ENCODE data around the gene ITK.
"Not testable (repeated sequence)": the region's sequence is repeated elsewhere in the genome, so short reads cannot be mapped to it uniquely, and the experiment has no call there.

ITK gene

DNA sequence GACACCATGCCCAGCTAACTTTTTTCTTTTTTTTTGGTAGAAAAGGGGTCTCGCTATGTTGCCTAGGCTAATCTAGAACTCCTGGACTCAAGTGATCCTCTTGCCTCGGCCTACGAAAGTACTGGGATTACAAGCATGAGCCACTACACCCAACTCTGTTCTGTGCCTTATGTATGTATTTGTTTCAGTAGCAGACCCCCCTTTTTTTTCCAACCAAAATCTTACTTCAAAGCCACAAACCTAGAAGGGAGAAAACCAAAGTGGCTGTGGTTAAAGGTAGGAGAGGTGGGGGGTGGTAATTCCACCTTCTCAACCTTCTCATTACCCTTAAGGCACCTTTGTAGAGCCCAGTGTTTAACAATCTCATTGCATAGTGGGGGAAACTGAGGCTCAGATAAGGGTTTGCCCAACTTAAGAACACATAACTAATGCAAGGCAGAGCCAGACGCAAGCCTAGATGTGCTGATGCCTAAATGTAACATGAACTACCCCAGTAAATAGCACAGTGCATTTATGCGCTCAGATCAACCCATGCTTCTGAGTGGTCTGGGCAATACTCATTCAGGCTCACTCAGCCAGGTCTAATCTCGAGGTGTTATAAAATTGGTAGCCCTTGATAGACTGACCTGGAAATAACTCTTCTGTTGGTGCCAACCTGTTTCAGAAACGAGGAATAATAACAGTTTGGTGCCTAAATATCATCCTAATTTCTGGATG is 33.0 kb downstream of the ITK start:
- DNase-seq: no peak

DNA sequence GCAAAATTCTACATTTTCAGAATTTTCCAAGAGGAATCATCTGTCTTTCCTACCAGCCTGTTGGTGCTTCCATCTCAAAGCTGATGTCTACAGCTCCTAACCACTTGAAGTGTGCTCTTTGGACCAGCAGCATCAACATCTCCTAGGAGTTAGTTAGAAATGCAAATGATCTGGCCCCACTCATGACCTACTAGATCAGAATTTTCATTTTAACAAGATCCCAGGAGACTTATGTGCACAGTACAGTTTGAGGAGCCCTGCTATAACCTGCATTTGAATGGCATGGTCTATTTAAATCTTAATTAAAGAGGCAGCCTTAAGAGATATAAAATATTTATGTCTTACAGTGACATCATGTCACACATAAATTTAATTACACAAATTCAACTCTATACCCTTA is 33.8 kb downstream of the ITK start:
- no peak for DNase-seq

DNA sequence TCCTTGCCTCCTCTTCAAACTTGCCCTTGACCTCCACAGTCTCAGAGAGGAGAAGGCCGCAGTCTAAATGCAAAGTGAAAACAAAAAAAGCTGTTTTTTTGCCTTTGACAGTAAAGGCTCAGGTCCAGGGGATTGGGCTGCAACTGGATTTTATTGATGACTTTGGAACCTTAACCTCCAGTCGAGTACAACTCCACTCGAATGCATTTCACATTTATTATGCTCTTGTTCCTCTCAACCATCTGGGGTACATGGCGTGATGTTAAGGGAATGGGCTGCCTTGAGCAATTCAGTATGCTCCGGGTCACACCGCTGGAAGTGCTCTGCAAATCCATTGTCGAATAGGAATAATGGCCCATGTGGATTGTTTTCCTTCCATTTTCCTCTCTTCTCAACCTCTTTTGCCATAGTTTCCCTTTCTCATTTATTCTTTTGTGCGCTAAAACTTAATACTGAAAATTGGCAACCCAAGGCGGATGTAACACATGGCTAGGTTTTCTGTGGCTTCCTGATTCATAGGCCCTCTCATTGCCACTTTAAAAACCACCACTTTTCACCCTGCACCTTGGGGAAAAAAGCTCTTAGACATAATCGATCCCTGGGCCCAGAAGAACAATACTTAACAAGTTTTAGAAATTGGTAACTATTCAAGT is 34.3 kb downstream of the ITK start:
- peak in 1 of 2 donors; percentile 62 for DNase-seq

DNA sequence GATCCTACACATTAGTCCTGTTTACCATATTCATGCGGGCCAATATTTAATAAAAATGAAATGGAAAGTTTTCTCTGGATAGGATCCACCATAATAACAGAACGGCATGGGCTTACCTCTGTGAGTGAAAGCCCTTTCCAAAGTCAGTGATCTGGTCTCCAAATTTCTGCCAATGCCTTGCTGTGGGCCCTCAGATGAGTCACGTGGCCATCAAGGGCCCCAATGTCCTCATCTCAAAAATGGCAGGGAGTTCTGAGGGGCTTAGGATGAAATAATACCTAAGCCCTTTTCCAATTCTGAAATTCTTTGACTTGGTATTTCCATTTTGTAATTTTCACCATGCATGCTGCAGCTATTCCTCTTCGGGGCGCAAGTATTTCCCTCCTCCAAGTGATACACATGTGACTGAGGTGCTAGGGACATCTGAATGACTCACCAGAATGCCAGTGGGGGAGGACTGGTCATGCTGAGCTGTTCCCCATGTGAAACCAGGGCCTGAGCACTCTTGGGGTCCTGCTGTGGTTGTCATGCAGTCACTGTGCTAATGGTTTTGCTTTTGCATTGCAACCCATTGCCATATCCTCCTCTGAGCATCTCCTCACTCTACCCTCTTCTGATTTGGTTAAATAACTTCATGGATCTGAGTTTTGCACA is 35.0 kb downstream of the ITK start:
- no peak for DNase-seq

DNA sequence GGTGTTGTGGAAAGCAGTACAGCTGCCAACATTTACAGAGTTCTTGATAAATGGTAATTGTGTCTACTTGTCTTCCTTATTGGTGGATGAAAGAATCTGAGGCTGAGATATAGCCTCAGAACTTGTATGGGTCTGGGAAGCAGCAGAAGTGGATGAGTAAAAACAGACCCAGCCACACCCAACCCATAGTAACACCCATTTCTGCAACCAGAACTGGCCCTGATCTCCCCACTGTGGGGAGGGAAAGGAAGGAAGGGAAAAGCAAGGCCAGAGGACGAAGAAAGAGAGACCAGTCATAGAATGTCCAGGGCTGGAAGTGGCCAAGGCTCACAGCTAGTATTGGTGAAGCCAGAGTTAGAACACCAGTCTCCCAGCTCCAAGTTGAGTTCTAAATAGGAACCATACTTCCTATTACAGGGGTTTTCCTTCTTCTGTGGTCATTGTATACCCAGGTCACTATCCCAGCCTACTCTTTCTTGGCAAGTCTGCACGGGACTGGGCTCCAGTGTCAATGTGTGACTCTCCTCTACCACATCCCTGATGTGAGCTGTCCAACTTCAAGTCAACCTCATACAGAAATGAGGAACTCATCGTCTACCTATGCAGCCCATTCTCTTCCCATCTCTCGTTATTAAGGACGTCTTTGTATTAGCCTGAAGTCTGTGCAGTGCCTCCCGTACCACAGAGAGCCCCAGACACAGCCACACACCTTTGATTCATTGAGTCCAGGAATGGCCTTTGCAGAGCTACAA is 35.9 kb downstream of the ITK start:
- no peak for DNase-seq

DNA sequence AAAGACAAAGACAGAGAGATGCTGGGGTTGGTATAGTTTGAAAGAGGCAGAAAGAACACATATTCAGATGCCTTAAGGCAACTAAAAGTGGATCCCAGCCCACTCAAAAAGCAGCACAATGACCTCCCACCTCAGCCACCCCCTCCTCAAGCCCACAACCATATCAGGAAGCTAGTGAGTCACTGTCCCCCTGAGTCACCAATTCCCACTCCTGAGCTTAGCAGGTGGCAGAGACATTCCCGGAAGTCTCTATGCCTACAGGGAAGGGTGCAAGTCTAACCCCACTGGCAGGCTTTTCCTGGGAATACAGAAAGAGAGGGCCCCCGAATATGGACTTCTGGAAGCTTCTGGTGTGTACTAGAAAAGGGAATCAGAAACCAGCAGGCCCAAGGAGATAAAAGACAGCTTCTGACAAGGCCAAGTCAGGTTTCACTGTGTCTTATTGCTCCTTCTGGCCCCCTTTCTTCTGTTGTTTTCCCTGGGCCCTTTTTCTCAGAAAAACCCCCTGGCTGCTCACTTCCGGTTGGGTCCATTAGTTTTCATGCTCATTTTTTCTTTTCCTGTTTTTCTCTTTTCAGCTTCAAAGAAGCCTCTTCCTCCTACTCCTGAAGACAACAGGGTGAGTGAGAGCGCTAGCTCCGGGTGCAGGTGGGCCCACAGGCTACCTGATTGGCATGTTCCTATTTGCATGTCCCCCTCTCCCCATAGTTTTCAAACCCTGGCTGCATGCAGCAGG is 36.8 kb downstream of the ITK start:
- peak; percentile 24 to 51 for DNase-seq

DNA sequence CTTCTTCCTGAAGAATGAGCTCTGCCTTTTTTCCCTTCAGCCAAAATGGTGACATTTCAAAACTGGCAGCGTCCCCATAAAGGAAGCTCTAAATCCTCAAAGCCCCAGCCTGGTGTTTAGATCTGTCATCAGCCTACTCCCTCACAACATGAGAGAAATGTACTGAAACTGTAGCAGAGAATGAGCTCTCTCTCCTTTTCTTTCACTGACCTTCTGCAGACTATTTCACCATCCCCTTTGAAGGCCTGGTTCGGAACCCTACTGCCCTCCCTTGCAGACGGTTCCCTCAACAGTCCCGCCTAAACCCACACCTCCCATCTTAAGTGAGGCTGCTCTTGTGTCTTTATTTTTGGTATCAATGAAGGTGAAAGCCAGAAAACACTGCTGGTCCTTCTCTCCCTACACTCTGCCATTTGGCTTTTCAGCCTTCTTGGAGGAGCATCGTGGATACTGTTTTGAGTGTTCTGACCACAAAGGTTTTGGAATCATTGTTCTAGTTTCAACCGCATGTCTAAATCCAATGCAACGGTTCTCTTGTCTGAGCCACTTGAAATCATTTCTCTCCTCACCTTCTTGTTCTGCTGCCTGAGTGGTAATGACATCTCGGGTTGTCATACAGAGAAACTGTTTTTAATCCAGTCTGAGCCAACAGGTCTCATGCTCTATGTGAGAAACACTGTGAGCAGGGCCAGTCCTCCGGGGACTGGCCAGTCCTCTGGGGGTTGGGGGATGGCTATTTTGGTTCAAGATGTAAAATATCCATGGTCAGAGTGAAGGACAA is 39.0 kb downstream of the ITK start:
- no peak for DNase-seq

DNA sequence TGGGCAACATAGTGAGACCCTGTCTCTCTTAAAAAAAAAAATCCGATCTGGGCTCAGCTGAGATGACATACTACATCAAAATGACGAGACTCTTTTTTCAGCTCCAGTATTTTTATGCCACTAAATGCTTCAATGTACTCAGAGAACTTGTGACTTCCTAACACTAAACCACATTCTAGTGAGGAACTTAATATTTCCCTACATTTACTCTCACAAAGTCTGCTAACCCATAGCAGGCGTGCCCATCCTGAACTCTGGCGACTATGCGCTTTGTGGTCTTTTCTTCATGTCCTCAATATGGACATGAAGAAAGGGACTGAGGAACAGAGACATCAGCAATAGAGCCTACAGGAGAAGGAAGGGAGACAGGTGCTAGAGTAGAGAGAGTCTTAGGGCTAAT is 41.3 kb downstream of the ITK start:
- DNase-seq: no peak

DNA sequence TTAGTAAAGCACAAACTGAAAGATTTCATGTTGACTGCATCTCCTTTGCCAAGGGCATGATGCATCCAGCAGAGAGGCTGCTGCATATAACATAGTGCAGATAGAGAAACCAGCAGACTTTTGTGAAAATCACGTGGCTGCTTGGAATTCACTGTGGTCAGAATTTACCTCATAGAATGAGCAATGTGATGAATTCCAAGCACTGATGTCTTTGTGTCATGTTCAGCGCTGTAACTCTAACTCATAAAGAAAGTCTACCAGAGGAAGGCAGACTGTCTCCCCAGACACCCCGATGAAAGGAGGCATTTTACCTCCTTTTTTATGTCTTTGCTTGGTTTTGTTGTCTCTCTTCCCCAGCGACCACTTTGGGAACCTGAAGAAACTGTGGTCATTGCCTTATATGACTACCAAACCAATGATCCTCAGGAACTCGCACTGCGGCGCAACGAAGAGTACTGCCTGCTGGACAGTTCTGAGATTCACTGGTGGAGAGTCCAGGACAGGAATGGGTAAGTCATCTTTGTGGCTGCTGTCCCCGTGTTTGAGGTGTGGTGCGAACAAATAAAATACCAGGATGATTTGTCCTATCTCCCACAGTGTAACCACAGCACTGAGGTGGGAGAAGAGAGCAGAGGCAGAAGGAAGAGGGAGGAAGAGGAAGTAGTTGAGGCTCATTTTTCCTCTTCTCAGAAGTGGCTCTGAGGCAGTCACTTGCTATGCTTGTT is 42.0 kb downstream of the ITK start:
- peak; percentile 38 to 60 for DNase-seq

DNA sequence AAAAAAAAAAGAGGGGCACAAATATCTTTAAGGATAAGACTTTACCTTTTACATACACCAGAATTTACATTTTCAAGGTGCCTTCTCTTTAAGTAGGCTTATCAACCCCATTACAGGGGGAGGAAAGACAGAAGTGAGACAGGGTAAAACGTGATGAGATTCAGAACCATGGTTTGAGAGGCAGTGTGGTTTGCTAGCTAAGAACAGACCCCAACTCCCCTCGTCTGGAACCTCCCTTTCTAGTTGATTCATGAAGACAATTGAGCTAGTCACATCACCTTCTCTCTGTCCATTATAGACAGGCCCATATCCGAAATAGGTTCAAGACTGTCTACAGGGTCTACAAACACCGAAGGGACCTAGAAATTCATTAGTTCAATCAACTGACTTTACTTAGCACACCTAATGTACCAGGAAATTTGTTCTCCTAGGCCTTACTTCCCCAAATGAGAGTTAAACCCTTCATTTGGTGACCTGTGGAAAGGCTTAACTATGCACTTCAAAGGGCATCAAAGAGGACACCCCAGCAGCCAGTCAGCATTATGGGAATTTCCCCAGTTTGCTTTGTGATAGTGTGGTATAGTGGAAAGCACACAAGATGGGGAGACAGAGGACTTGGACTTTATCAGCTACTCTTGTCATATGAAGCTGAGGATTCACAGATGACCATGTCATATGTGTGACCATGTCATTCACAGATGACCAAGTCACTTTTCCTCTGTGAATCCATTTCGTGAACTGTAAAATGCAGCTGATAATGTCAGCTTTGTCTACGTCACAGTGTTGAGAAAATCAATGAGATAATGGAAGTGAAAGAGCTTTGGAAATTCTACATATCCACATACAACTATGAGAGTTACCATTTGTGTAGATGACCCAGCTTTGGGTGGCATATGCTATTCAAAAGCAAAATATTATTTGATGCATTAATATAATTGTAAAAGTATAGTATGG is 45.1 kb downstream of the ITK start:
- peak in 1 of 2 donors; percentile 61 for DNase-seq

DNA sequence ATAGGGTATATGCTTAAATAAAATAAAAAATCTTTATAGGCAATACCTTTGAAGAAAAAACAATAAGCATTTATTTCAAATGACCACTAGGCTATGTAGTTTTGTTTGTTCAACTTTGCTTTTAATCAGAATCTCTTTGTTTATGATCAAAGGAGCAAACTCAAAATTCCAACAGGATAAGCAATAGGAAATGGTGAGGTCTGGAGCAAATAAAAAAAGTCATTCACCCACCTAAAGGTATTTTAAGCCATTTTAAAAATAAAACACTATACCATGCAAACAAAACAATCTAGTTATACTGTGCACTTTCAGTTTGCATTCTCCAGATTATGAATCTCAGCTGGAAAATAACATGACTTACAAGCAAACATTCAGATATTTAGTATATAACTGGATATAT is 50.0 kb downstream of the ITK start:
- DNase-seq: no peak

DNA sequence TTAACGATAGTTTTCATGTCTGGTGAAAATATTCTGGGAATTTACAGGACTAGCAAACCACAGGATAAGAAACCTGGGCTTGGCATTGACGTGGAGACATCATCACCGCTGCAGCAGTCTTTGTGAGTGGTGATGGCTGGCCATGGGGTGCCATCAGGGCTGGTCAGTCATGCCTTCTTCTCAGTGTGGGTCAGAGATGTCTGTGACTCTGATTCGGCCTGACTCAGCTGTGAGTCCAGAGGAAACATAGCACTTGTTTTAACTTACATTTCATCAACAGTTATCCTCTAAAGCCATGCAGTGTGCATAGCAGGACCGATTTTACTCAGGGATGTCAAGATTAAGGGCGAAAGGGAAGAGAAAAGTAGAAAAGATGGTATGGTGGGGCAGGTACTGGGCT is 52.1 kb downstream of the ITK start:
- no peak for DNase-seq

DNA sequence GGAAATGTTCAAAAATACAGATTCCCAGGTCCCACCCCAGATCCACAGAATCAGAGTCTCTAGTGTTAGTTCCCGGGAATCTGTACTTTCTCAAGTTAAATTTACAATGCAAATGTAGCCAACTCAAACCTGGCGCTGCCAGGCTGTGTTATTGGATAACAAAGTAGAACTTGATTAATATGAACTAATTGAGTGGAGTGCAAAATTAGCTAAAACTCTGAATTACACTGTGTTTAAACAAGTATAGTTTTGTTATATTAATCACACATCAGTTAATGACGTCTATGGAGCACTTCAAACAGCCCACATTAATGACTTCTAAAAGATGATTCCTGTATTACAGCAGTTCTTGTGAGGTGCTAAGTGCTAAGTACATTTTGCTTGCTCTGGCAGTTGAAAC is 52.9 kb downstream of the ITK start:
- peak in 1 of 2 donors; percentile 61 for DNase-seq

DNA sequence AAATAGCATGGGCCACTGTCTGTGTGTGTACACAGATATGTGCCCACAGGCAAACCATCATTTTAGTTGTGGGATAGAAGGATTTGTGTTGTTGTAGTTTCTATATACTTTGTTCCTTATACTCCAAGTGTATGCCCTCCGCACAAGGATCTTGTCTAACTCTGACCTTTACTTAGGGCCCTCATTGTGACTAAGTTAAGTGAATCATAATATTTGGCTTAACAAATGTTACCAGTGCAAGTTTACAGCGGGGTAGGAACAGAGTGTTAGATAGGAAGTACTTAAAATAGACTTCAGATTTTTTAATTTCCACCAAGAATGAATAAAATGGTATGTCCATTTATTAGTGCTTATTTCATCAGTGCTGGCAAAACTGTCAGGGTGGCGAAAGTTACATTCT is 55.8 kb downstream of the ITK start:
- DNase-seq: no peak

DNA sequence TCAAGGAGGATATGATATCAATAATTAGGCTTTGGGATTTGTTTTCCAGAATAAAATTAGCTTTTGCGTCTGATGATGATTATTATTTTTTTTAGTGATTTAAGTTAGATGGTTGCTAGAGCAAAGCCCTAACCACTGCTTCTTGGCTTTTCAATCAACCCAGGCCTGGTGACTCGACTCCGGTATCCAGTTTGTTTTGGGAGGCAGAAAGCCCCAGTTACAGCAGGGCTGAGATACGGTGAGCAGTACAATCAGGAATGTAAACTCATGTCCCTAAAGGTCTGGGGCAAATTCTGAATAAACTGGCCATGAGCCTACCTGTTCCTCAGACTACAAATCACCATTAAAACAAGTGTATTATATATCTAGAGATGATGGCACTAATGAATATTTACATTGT is 60.8 kb downstream of the ITK start:
- DNase-seq: no peak

DNA sequence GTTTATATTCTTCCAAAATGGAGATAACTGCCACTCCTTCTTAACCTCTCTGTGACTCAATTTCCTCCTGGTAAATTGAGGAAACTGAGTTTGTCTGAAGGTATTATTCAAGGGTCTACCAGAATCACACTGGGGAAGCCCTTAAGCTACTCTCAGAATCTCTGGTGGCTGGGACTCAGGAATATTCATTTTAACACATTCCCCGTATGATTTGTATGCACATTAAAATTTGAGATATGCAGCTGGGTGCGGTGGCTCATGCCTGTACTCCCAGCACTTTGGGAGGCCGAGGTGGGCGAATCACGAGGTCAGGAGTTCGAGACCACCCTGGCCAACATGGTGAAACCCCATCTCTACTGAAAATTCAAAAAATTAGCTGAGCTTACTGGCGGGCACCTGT is 64.1 kb downstream of the ITK start:
- DNase-seq: not testable (repeated sequence)

DNA sequence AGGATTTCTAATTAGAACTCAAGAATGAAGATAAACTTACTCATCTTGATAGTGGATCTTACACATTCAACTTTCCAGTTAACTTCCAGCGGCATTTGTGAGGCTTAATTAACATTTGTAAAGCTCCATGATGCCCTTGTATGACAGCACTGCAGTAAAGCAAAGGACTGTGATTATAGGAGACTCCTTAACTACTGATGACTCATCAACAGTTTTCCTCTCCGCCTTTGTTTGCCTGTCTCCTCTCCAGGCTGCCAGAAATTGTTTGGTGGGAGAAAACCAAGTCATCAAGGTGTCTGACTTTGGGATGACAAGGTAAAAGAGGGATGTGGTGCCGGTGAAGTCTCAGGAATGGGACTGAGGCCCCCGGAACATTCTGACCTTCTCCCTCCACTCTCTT is 64.8 kb downstream of the ITK start:
- DNase-seq: no peak

DNA sequence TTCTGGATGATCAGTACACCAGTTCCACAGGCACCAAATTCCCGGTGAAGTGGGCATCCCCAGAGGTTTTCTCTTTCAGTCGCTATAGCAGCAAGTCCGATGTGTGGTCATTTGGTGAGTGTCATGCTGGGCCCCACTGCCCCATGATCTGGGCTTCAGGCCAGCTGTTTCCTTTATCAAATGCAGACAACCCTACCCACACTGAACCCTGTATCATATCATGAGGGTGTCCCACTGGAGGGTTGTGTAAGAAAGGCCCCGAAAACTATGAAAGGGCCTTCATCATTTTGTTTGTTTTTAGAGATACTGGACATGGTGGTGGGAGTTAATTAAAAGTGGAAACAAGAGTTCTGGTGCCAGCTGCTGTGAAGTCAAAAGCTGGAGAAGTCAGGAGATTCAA is 65.2 kb downstream of the ITK start:
- no peak for DNase-seq

DNA sequence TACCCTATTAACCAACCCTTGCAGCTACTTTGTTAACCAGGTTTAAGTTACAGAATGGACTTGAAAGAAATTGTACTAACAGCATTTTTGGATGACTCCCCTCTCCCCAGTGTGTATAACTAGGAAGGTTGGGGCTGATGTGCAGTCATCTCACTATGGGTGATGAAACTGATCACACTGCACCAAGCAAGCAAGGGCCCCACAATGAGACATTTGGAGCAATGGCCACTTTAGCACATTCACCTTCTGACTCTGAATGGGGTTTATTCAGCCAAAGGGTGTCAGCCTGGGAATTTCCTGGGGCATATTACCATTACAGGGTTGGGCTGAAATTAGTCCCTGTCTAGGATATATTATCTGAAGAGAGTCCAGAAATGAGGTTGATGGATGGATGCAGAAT is 66.6 kb downstream of the ITK start:
- no peak for DNase-seq

DNA sequence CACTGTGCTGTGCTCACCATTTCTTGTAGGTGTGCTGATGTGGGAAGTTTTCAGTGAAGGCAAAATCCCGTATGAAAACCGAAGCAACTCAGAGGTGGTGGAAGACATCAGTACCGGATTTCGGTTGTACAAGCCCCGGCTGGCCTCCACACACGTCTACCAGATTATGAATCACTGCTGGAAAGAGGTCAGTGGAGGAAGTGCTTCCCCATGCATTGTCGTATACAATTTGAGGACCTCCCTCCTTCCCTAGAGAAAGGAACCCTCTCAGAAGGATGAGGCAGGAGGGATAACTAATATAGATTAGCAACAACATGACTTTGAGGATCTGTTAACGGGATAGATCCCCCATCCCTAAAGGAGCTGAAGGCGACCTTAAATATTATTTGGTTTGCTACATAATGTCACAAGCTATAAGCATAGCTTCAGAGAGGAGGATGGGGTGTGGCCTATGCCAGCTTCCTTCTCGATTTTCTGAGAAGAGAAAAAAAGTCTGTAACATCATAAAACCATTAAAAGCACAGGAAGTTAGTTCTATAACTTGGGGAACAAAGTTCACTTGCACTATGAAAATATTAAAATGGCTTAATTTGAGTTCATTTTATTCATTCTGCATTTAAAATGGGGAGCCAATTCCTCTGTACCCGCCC is 68.3 kb downstream of the ITK start:
- DNase-seq: peak in 1 of 2 donors; percentile 50
